GM12878 (cell line): ENCODE data around the gene RRN3. TPM values are rescaled to one million over a fixed set of nuclear protein-coding genes. Genes with fewer than 3 reads are reported as not detected.
"Not testable (repeated sequence)": the region's sequence is repeated elsewhere in the genome, so short reads cannot be mapped to it uniquely, and the experiment has no call there.

Experiments used
- ATAC-seq: fragments of 200-7000 bp; cut with Tn5 transposase; 3 replicates; pipeline ENCODE4 v1.9.1; 2020; ENCODE audit warnings: mild to moderate bottlenecking, moderate library complexity
- BruUV-seq: library from RNA; stranded (reverse); fragments of 400-500 nt; replicated peaks from 2 replicates; lab custom pipeline; 2021; lab: Mats Ljungman, UMichigan
- CTCF ChIA-PET: fragments of 300-600 bp; sonication (Branson Sonifier 250); formaldehyde crosslinking; extraction: SDS; loops from one replicate; lab custom pipeline; 2021; ENCODE audit warnings: inconsistent platforms; lab: Yijun Ruan, JAX
- POLR2A ChIA-PET: fragments of 350-600 bp; formaldehyde crosslinking; extraction: SDS; loops from one replicate; lab custom pipeline; 2021; ENCODE audit warnings: inconsistent platforms; lab: Charles Lee
- RAD21 ChIA-PET: fragments of 300-600 bp; sonication (Branson Sonifier 250); formaldehyde crosslinking; loops from one replicate; lab custom pipeline; 2023; ENCODE audit warnings: antibody characterized with exemption; ENCODE audit not compliant: unreplicated experiment; lab: Charles Lee
- SMC1A ChIA-PET: fragments of 300-600 bp; sonication (Branson Sonifier 250); formaldehyde crosslinking; loops from one replicate; lab custom pipeline; 2023; ENCODE audit not compliant: unreplicated experiment, uncharacterized antibody; lab: Charles Lee
- DNase-seq: peaks from one replicate; pipeline ENCODE4 v3.0.0-alpha.2; 2011; ENCODE audit warnings: low read depth, low spot score
- FAIRE-seq: peaks from 3 replicates; lab custom pipeline; 2011; peaks lifted over from hg19 to GRCh38; lab: Jason Lieb, UNC
- H2AFZ ChIP-seq: 2 replicates; pipeline ENCODE4 v1.6.0; 2011; ENCODE audit warnings: low read depth, low read length, control low read depth; ENCODE audit not compliant: control insufficient read depth
- H3K27ac ChIP-seq: 2 replicates; pipeline ENCODE4 v1.5.1; 2011; ENCODE audit warnings: control low read depth; ENCODE audit not compliant: control insufficient read depth, insufficient read depth
- H3K27me3 ChIP-seq, 2 experiments: replicated peaks in 1 of 2; 2 replicates each; pipeline versions ENCODE4 v1.6.0 to v1.6.1; 2011; ENCODE audit warnings: low read length in 1 of 2; ENCODE audit not compliant: control insufficient read depth in 2 of 2, insufficient read depth in 2 of 2
- H3K36me3 ChIP-seq, 2 experiments: 2 replicates each; pipeline ENCODE4 v1.5.1; 2011; ENCODE audit warnings: low read length in 1 of 2; ENCODE audit not compliant: control insufficient read depth in 2 of 2, insufficient read depth in 2 of 2
- H3K4me1 ChIP-seq: 2 replicates; pipeline ENCODE4 v1.6.1; 2011; ENCODE audit warnings: mild to moderate bottlenecking, low read length, moderate library complexity, mixed read lengths; ENCODE audit not compliant: control insufficient read depth, insufficient read depth
- H3K4me2 ChIP-seq: 2 replicates; pipeline ENCODE4 v1.6.0; 2011; ENCODE audit warnings: control low read depth; ENCODE audit not compliant: control insufficient read depth, insufficient read depth
- H3K4me3 ChIP-seq: fragments of 200-600 bp; sonication (generic); 2 replicates; pipeline ENCODE4 v1.5.1; 2016
- H3K79me2 ChIP-seq: 2 replicates; pipeline ENCODE4 v1.6.0; 2011; ENCODE audit warnings: low read length; ENCODE audit not compliant: control insufficient read depth, insufficient read depth
- H3K9ac ChIP-seq: 2 replicates; pipeline ENCODE4 v1.8.0; 2011; ENCODE audit warnings: low read length, control low read depth, mixed read lengths; ENCODE audit not compliant: control insufficient read depth, insufficient read depth
- H3K9me3 ChIP-seq: replicated peaks from 3 replicates; pipeline ENCODE4 v1.5.1; 2011; ENCODE audit warnings: mild to moderate bottlenecking, low read length; ENCODE audit not compliant: control insufficient read depth, insufficient read depth
- H4K20me1 ChIP-seq: 2 replicates; pipeline ENCODE4 v1.6.0; 2011; ENCODE audit not compliant: control insufficient read depth, insufficient read depth
- IKZF2 ChIP-seq, 2 experiments: fragments of 450-650 bp; IDR thresholded peaks; 2 replicates each; pipeline ENCODE4 v1.6.1; 2017; ENCODE audit warnings: mild to moderate bottlenecking in 2 of 2, moderate library complexity in 2 of 2
- WGBS: methylation state at CpG from one replicate; pipeline ENCODE4 v1.1.6; 2016; ENCODE audit warnings: low lambda C conversion rate; ENCODE audit not compliant: insufficient replicate concordance, insufficient coverage; ENCODE audit errors: missing lambda C conversion rate; 5-methylcytosine and 5-hydroxymethylcytosine counted together
- in situ Hi-C: fragments of 300-500 bp; cut with MboI; formaldehyde crosslinking; loops from 9 replicates; pipeline ENCODE4 v1.14.3; 2018; ENCODE audit warnings: mixed read lengths
- intact Hi-C: fragments of 100-400 bp; cut with micrococcal nuclease; formaldehyde crosslinking; loops from one replicate; pipeline ENCODE4 v1.14.2; 2022; ENCODE audit not compliant: unreplicated experiment
- polyA plus RNA-seq, 11 experiments: library from polyadenylated mRNA; depleted of rRNA in 4 of 11; unstranded in 6 of 11; stranded (reverse) in 5 of 11; fragments of >200 nt; fragmentation: Nextera tagmentation in 4 of 11; fragmentation: Illumina TruSeq in 1 of 11; extraction: Ambion mirVana in 4 of 11; extraction: Trizol in 1 of 11; gene quantifications; 1 replicate in 1 of 11; 2 replicates in 10 of 11; pipeline versions ENCODE4 v1.2.1 to v1.2.3, GENCODE V29; 2011 to 2016; ENCODE audit warnings: inconsistent platforms in 2 of 11, missing spikeins in 2 of 11, low read depth in 1 of 11
- total RNA-seq, 4 experiments: library from RNA; depleted of rRNA in 3 of 4; stranded (reverse); fragments of >200 nt in 3 of 4; fragmentation: Illumina TruSeq in 1 of 4; extraction: Trizol in 1 of 4; gene quantifications; 2 replicates each; pipeline versions ENCODE4 v1.2.1 to v1.2.3, GENCODE V29; 2013 to 2021

Gene RRN3
- total and polyA plus RNA-seq, 10 of the 15 experiments (the other 5 are each of a cell fraction or from before 2014, with no cell fraction given): 21.9 to 55.5 (median 33.2) TPM

DNA sequence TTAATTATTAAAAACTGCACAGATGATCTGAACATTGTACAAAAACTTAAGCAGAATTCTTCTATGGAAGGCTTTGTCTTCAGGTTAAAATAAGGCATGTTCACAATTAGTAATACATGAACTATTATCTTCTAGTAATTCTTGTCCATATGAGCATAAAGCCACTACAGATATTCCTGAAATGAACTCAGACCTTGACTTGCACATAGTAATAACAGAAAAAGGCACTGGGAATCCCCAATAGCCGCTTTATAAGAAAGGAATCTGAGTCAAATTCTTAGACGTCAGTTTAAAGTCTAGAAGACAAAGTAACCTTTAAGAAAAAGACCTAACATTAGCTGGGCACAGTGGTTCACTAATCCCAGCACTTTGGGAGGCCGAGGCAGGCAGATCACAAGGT lies 11.3 kb downstream of the RRN3 start (continued):
- TF ChIP-seq IKZF2 (IDR thresholded peaks at IDR 0.05): 0 out of 4 replicates have a peak, but pooled peaks of 1 of the 2 experiments have one; percentile 25

DNA sequence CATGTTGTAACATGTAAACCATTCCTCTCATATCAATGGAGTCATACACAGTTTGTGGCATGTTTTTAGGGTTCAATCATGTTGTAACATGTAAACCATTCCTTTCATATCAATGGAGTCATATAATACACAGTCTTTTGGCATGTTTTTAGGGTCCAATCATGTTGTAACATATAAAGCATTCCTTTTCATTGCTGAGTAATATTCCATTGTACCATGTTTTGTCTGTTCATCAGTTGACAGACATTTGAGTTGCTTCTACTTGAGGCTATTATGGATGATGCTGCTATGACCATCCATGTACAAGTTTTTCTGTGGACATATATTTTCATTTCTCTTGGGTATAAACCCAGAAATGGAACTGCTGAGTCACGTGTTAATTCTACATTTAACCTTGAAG lies 13.2 kb downstream of the RRN3 start:
- H4K20me1 ChIP-seq, POLR2A ChIA-PET, H2AFZ ChIP-seq, H3K4me2 ChIP-seq, intact Hi-C loops, SMC1A ChIA-PET, H3K27me3 ChIP-seq, CTCF ChIA-PET, BruUV-seq, DNase-seq, H3K36me3 ChIP-seq, H3K27ac ChIP-seq, H3K4me3 ChIP-seq, H3K79me2 ChIP-seq, ATAC-seq, H3K4me1 ChIP-seq, RAD21 ChIA-PET, FAIRE-seq, H3K9ac ChIP-seq, H3K9me3 ChIP-seq: not testable (repeated sequence)
- in situ Hi-C loops: loop anchor here (25.0 kb wide), 1 partner anchor 444 kb away; the partner anchor contains the start of genes BFAR and PARN
- 94% methylated on average over 1 of the region's 1 CpG for WGBS

DNA sequence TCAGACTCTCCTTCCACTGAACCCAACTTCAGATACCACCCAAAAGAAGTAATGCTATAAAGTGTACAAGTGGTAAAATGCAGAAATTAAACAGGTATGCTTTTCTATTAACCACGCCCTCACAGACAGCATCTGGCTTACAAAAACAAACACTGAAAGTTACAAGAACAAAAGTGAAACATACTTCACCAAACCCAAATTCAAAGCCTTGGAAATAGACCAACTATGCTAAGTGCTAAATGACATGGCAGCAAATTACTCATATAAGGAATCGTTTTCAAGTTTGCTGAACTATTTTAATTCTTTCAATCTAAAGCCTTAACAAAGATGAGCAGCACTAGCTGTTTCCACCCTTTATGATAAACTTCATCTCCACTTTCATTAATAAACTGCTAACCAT lies 17.9 kb downstream of the RRN3 start:
- H3K27me3 ChIP-seq, DNase-seq, H3K4me3 ChIP-seq, RAD21 ChIA-PET, H3K27ac ChIP-seq, FAIRE-seq, SMC1A ChIA-PET, H3K36me3 ChIP-seq, BruUV-seq, H2AFZ ChIP-seq, H3K9me3 ChIP-seq, H3K9ac ChIP-seq, intact Hi-C loops, H4K20me1 ChIP-seq, H3K79me2 ChIP-seq, H3K4me1 ChIP-seq, H3K4me2 ChIP-seq, POLR2A ChIA-PET: not testable (repeated sequence)
- in situ Hi-C loops: loop anchor here (25.0 kb wide), 1 partner anchor 439 kb away; the partner anchor contains the start of genes BFAR and PARN
- peak; percentile 28; the same call in 1 of the 3 replicates for ATAC-seq
- 10% methylated on average over 2 of the region's 2 CpGs for WGBS
- CTCF ChIA-PET: interaction anchor here (0.8 kb wide), 1 partner anchor 19 kb away, joined by 3 read pairs; no protein-coding TSS in a partner anchor
